GM18870 (cell line): Measurements from ENCODE around the gene GIGYF2.

Source experiments
- ATAC-seq: cut with Tn5 transposase; IDR thresholded peaks from one replicate; pipeline ENCODE4 v1.9.1; 2021; ENCODE audit warnings: moderate library complexity; ENCODE audit not compliant: unreplicated experiment

Gene GIGYF2

GRCh38 chr2:232908695-232909094, 211.6 kb downstream of the GIGYF2 start:
- no peak for ATAC-seq
